C4-2B (cell line): Measurements from ENCODE around the gene DPP8.

ENCODE experiments used
- H3K27ac ChIP-seq: fragments of 450-650 bp; 2 replicates; pipeline ENCODE4 v1.5.1; 2017
- CTCF ChIP-seq: fragments of 450-650 bp; conservative IDR thresholded peaks from 2 replicates; pipeline ENCODE4 v1.5.1; 2017; ENCODE audit warnings: mild to moderate bottlenecking
- ZFX ChIP-seq: fragments of 450-650 bp; IDR thresholded peaks from 2 replicates; pipeline ENCODE4 v1.6.1; 2017

DPP8 gene

GRCh38 chr15:65434201-65434600 lies 83.3 kb downstream of the DPP8 start:
- no peak for TF ChIP-seq CTCF
- no peak for TF ChIP-seq ZFX
- no peak overlapping the region for H3K27ac ChIP-seq

- TF ChIP-seq CTCF (no peak), ZFX (no peak)
- H3K27ac ChIP-seq = no peak overlapping the region
These were observed 85.8 kb downstream of the DPP8 start for GRCh38 chr15:65431731-65432130.

GRCh38 chr15:65426216-65426853 lies 91.2 kb downstream of the DPP8 start:
- TF ChIP-seq CTCF (no peak), ZFX (no peak)
- no peak overlapping the region for H3K27ac ChIP-seq

- TF ChIP-seq CTCF = no peak
- TF ChIP-seq ZFX = no peak
- no peak overlapping the region for H3K27ac ChIP-seq
These were observed 92.8 kb downstream of the DPP8 start for GRCh38 chr15:65424683-65425082.

- H3K27ac ChIP-seq = no peak overlapping the region
- TF ChIP-seq ZFX = no peak
These were observed 93.4 kb downstream of the DPP8 start for GRCh38 chr15:65423976-65424679.

GRCh38 chr15:65423150-65423975 lies 94.1 kb downstream of the DPP8 start:
- no peak overlapping the region for H3K27ac ChIP-seq
- TF ChIP-seq ZFX (no peak), CTCF (no peak)

GRCh38 chr15:65421360-65422215 lies 95.9 kb downstream of the DPP8 start:
- H3K27ac ChIP-seq = no peak overlapping the region
- TF ChIP-seq ZFX (no peak), CTCF (no peak)
